Non-pigmented ciliary epithelial cell (primary cell): Measurements from ENCODE around the gene LTBP4.
"Not testable (repeated sequence)": the region's sequence is repeated elsewhere in the genome, so short reads cannot be mapped to it uniquely, and the experiment has no call there.

ENCODE experiments used
- DNase-seq: peaks from one replicate; pipeline ENCODE4 v3.0.0-alpha.2; 2010; ENCODE audit warnings: low read depth

LTBP4 gene

GRCh38 chr19:40627486-40628279 is 26.5 kb downstream of the LTBP4 start:
- no peak for DNase-seq

DNA sequence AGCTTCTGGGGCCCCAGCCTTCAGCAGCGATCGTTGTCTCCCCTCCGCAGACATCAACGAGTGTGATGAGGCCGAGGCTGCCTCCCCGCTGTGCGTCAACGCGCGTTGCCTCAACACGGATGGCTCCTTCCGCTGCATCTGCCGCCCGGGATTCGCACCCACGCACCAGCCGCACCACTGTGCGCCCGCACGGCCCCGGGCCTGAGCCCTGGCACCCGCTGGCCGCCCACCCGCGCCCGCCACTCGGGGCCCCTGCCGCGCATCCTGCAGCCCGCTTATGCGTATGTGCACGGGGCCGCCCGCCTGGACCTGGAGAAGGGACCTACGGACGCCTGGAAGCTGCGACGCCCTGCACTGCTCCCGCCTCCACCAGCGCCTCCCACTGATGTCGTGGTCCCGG is 28.2 kb downstream of the LTBP4 start:
- DNase-seq = no peak

GRCh38 chr19:40630571-40631160 is 29.5 kb downstream of the LTBP4 start:
- DNase-seq = no peak

DNA sequence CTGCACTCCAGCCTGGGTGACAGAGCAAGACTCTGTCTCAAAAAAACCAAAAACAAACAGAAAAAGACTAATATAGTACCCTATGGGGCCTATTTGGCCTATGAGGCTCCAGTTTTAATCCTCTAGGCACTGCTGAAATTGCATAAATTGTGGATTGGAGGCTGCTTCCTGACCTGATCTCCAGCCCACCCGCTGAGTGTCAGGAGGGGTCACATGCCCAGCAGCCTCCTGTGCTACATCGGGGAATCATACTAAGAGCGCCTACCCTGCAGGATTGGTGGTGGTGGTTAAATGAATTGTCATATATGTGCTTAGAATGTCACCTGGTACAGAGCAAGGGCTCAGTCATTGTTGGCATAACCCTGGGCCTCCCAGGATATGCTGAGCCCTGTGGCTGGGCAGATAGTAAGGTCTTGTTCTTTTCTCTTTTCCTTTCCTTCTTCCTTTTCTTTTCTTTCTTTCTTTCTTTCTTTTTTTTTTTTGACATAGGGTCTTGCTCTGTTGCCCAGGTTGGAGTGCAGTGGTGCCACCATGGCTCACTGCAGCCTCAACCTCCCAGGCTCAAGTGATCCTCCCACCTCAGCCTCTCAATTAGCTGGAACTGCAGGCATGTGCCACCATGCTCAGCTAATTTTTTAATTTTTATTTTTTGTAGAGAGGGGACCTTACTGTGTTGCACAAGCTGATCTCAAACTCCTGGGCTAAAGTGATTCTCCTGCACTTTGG is 31.3 kb downstream of the LTBP4 start:
- no peak for DNase-seq

DNA sequence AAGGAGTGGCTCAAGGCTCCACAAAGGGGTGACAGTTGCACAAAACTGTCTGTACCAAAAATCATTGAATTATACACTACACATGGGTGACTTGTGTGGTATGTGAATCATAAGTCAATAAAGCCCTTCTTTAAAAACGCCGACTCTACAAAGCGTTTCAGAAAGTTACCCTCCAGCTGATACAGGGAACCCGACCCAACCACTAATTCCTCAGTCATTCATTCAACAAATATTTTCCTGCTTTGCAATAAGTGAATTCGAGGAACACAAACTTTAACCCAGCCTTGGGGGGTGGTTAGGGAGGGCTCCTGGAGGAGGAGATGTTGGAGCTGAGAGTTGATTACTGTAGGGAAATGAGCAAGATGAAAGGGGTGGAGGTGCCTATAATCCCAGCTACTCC is 32.0 kb downstream of the LTBP4 start:
- no peak for DNase-seq

- no peak for DNase-seq
These were observed 37.2 kb downstream of the LTBP4 start for GRCh38 chr19:40638327-40638726.

DNA sequence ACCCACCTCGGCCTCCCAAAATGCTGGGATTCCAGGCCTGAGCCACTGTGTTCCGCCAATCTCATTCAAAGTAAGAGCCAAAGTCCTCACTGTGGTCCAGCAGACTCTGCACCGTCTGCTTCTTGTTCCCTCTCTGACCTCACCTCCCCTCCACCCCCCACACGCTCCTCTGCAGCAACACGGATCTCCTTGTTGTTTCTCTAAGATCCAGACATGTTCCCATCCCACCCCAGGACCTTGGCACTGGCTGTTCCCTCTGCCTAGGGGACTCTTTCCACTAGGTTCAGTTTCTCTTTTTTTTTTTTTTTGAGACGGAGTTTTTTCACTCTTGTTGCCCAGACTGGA is 38.4 kb downstream of the LTBP4 start:
- no peak for DNase-seq

- no peak for DNase-seq
These were observed 39.6 kb downstream of the LTBP4 start for GRCh38 chr19:40640744-40641143.

GRCh38 chr19:40641281-40641680 is 40.1 kb downstream of the LTBP4 start:
- no peak for DNase-seq

- no peak for DNase-seq
These were observed 41.0 kb downstream of the LTBP4 start for GRCh38 chr19:40642051-40642706.

DNA sequence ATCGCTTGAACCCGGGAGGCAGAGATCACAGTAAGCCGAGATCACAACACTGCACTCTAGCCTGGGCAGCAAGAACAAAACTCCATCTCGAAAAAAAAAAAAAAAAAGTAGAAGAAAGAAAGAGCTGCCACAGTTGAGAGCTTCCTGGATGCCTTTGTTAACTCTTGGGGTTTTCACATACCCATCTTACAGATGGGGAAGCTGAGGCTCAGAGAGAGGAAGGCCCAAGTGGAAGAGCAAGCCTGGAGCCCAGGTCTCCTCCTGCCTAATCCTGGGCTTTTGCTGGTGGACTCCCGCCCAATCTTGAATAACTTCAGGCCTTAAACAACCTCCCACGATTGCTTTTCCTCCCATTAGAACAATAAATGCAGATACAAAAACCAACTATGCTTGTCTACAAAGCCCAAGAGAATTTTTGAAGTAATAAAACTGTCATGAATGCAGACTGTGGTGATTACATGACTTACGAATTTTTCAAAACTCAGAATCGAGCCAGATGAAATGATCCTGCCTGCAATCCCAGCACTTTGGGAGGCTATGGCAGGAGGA is 41.7 kb downstream of the LTBP4 start:
- no peak for DNase-seq

DNA sequence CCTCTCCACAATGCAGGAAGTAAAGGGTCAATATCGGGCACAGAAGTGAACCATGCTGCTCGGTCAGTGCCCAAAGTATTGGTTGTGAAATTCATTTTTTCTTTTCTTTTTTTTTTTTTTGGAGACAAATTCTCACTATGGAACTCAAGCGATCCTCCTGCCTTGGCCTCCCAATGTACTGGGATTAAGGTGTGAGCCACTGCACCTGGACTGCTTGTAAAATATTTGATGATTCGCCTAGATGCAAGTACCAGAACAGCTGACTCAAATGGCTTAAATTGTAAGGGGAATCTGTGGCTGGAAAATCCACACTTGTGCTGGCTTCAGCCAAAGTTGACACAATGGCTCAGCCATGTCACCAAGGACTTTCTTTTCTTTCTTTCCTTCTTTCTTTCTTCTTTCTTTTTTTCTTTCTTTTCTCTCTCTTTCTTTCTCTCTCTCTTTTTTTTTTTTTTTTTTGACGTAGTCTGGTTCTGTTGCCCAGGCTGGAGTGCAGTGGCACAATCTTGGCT is 45.6 kb downstream of the LTBP4 start:
- no peak for DNase-seq

GRCh38 chr19:40649903-40650675 is 48.9 kb downstream of the LTBP4 start:
- not testable (repeated sequence) for DNase-seq

DNA sequence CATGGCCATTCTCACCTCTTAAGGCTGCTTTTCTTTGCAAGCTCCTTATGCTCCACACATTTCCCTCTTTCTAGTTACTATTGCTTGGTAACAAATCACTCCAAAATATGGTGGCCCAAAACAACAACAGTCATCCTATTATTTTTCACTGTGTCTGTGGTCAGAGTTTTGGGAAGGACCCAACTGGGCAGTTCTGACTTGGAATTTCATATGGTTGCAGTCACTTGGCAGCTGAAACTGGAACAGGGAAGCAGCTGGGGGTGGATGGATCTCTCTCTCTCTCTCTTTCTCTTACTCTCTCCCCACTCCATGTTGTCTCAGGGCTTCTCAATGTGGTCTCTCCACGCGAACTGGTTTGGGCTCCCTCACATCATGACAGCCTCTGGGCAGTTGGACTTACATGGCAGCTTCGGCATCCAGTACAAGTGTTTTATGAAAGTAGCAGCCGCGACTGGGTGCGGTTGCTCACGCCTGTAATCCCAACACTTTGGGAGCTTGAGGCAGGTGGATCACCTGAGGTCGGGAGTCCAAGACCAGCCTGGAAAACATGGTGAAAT is 49.7 kb downstream of the LTBP4 start:
- DNase-seq = no peak

DNA sequence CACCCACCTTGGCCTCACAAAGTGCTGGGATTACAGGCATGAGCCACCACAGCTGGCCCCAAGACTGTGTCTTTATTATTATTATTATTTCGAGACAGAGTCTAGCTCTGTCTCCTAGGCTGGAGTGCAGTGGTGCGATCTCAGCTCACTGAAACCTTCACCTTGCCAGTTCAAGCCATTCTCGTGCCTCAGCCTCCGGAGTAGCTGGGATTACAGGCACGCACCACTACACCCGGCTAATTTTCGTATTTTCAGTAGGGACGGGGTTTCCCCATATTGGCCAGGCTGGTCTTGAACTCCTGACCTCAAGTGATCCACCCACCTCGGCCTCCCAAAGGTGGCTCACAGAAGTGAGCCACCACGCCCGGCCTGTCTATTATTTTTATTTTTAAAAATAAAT is 51.1 kb downstream of the LTBP4 start:
- DNase-seq = not testable (repeated sequence)

- DNase-seq = not testable (repeated sequence)
These were observed 54.5 kb downstream of the LTBP4 start for GRCh38 chr19:40655684-40656083.

DNA sequence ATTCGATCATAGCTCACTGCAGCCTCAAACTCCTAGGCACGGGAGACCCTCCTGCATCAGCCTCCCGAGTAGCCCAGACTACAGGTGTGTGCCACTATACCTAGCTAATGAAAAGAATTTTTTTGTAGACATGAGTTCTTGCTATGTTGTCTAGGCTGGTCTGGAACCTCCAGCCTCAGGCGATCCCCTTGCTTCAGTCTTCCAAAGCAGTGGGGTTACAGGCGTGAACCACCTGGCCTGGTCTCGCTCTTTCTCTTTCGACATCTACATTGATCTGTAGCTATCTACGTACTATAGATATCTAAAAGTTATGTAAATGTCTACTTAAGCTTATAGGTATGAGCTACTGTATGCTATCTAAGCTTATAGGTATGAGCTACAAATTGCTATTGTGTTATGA is 56.9 kb downstream of the LTBP4 start:
- DNase-seq = no peak

GRCh38 chr19:40659116-40659515 is 57.9 kb downstream of the LTBP4 start:
- DNase-seq = no peak

GRCh38 chr19:40659566-40659965 is 58.4 kb downstream of the LTBP4 start:
- no peak for DNase-seq

DNA sequence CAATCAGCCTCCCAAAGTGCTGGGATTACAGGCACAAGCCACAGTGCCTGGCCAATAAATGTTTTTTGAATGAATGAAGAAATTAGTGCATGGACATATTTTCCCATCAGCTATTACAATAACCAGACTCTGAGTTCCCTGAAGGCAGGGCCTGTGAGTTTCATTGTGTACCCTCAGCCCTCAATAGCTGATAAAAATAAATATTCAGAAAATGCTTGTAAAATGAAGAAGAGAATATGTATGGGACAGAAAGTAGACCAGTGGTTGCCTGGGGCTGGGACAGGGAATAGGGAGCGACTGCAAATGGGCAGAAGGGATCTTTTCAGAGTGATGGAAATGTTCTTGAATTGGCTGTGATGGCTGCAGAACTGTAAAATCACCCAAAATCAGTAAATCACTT is 60.4 kb downstream of the LTBP4 start:
- no peak for DNase-seq
